PC-3 (cell line): ENCODE measurements around the gene SLC17A8.

Source experiments
- CTCF ChIP-seq: fragments of 300-600 bp; sonication (generic); conservative IDR thresholded peaks from 2 replicates; pipeline ENCODE4 v1.5.1; 2017; ENCODE audit warnings: antibody characterized with exemption, low read depth, mild to moderate bottlenecking, low read length
- EZH2phosphoT487 ChIP-seq: fragments of 300-600 bp; sonication (generic); IDR thresholded peaks from 2 replicates; pipeline ENCODE4 v1.6.1; 2018; ENCODE audit warnings: mild to moderate bottlenecking, antibody characterized with exemption, low read length, borderline replicate concordance

DNA sequence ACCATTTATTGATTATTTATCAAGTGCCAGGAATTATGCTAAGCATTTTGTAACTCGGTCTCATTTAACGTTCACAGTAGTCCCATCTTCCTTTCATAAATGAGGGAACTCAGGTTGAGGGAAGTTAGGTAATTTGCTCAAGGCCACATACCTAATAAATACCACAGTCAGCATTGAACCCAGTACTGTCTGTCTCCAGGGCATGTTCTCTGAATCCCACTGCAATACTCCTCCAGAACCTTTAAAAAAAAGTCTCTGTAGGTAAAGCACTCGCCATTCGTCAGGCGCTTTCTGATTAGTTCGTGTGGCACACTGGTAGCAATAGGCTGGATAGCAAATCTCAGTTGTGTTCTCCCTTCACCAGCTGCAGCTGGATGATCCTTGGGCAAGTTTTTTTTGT, 14.3 kb downstream of the SLC17A8 start:
- TF ChIP-seq CTCF, result no peak
- TF ChIP-seq EZH2phosphoT487, result no peak
